MM.1S (cell line): ENCODE data around the gene FRS3.

Source experiments
- DNase-seq: peaks from one replicate; pipeline ENCODE4 v3.0.0-alpha.2; 2015
- H2AFZ ChIP-seq: fragments of 300-600 bp; sonication (generic); 2 replicates; pipeline ENCODE4 v1.6.0; 2016; ENCODE audit warnings: antibody characterized with exemption, low read length
- H3F3A ChIP-seq: fragments of 300-600 bp; sonication (generic); 2 replicates; pipeline ENCODE4 v1.6.1; 2016; ENCODE audit warnings: mild to moderate bottlenecking, antibody characterized with exemption, low read length, moderate library complexity, mixed read lengths; ENCODE audit not compliant: insufficient read depth
- H3K27ac ChIP-seq: fragments of 300-600 bp; sonication (generic); 2 replicates; pipeline ENCODE4 v1.5.1; 2016; ENCODE audit warnings: mild to moderate bottlenecking, low read length
- H3K27me3 ChIP-seq: fragments of 300-600 bp; sonication (generic); replicated peaks from 2 replicates; pipeline ENCODE4 v1.6.0; 2016; ENCODE audit warnings: low read length; ENCODE audit not compliant: insufficient read depth
- H3K36me3 ChIP-seq: fragments of 300-600 bp; sonication (generic); replicated peaks from 2 replicates; pipeline ENCODE4 v1.6.1; 2016; ENCODE audit warnings: mild to moderate bottlenecking, low read length, mixed read lengths; ENCODE audit not compliant: insufficient read depth
- H3K4me1 ChIP-seq: fragments of 300-600 bp; sonication (generic); 2 replicates; pipeline ENCODE4 v1.6.1; 2016; ENCODE audit warnings: low read length, mixed read lengths
- H3K4me2 ChIP-seq: fragments of 300-600 bp; sonication (generic); 2 replicates; pipeline ENCODE4 v1.6.0; 2016; ENCODE audit warnings: low read depth, low read length
- H3K4me3 ChIP-seq: fragments of 300-600 bp; sonication (generic); 2 replicates; pipeline ENCODE4 v1.5.1; 2016; ENCODE audit warnings: low read length, mixed read lengths
- H3K79me2 ChIP-seq: fragments of 300-600 bp; sonication (generic); 2 replicates; pipeline ENCODE4 v1.6.1; 2016; ENCODE audit warnings: mixed run types, low read length, mixed read lengths
- H3K9ac ChIP-seq: fragments of 300-600 bp; sonication (generic); 2 replicates; pipeline ENCODE4 v1.6.1; 2016; ENCODE audit warnings: low read length, mixed read lengths
- H3K9me2 ChIP-seq: fragments of 300-600 bp; sonication (generic); replicated peaks from 2 replicates; pipeline ENCODE4 v1.6.1; 2016; ENCODE audit warnings: mild to moderate bottlenecking, low read length, mixed read lengths; ENCODE audit not compliant: insufficient read depth
- H3K9me3 ChIP-seq: fragments of 300-600 bp; sonication (generic); replicated peaks from 2 replicates; pipeline ENCODE4 v1.6.1; 2016; ENCODE audit warnings: mild to moderate bottlenecking, low read length, mixed read lengths; ENCODE audit not compliant: insufficient read depth
- H4K20me1 ChIP-seq: fragments of 300-600 bp; sonication (generic); 2 replicates; pipeline ENCODE4 v1.6.1; 2016; ENCODE audit warnings: mild to moderate bottlenecking, low read length, moderate library complexity, mixed read lengths; ENCODE audit not compliant: insufficient read depth
- EZH2 ChIP-seq: fragments of 300-600 bp; sonication (generic); optimal IDR thresholded peaks from 2 replicates; pipeline ENCODE3; 2017; ENCODE audit warnings: low read depth, mild to moderate bottlenecking, antibody characterized with exemption, low read length, mixed read lengths
- EZH2phosphoT487 ChIP-seq: fragments of 300-600 bp; sonication (generic); IDR thresholded peaks from 2 replicates; pipeline ENCODE4 v1.6.1; 2018; ENCODE audit warnings: antibody characterized with exemption, low read length
- TF ChIP-seq, protein P1 (sequence below): fragments of 300-600 bp; sonication (generic); IDR thresholded peaks from 2 replicates; pipeline ENCODE4 v1.5.1; 2016; ENCODE audit warnings: antibody characterized with exemption, low read length, mixed read lengths

Gene FRS3

DNA sequence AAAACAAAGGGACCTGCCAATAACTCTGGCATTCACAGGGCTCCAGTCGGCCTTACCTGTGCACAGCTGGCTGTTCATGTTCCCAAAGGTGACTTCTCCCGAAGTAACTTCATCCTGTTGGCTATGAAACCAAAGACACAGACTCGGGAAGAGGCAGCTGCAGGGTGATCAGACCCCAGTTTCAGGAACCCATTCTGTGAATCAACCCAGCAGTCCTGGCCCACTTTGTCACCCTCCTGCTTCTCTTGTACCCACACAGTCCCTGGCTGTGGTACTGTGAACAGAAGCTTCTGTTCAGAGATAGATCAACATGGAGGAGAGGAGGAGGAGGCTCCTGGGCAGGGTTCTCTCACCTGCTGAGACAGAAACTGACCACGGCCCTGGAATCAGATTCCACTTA lies 23.8 kb downstream of the FRS3 start:
- Histone ChIP-seq H2AFZ (no peak overlapping the region), H3K4me2 (no peak overlapping the region), H3K4me1 (no peaks in the 10 kb centered on the region)

GRCh38 chr6:41750374-41750773 lies 29.3 kb downstream of the FRS3 start:
- Histone ChIP-seq H3K27me3 (no peaks in the 10 kb centered on the region), H3K27ac (no peak overlapping the region), H3K36me3 (no peaks in the 10 kb centered on the region), H3K9me3 (no peaks in the 10 kb centered on the region), H3K79me2 (no peaks in the 10 kb centered on the region), H2AFZ (no peak overlapping the region), H3K4me1 (no peaks in the 10 kb centered on the region), H3F3A (no peaks in the 10 kb centered on the region), H4K20me1 (no peaks in the 10 kb centered on the region), H3K9me2 (no peaks in the 10 kb centered on the region), H3K4me2 (no peak overlapping the region), H3K4me3 (no peak overlapping the region), H3K9ac (no peak overlapping the region)
- DNase-seq, result no peak
- TF ChIP-seq EZH2phosphoT487 (no peak), EZH2 (no peak)
- TF ChIP-seq, protein P1, sequence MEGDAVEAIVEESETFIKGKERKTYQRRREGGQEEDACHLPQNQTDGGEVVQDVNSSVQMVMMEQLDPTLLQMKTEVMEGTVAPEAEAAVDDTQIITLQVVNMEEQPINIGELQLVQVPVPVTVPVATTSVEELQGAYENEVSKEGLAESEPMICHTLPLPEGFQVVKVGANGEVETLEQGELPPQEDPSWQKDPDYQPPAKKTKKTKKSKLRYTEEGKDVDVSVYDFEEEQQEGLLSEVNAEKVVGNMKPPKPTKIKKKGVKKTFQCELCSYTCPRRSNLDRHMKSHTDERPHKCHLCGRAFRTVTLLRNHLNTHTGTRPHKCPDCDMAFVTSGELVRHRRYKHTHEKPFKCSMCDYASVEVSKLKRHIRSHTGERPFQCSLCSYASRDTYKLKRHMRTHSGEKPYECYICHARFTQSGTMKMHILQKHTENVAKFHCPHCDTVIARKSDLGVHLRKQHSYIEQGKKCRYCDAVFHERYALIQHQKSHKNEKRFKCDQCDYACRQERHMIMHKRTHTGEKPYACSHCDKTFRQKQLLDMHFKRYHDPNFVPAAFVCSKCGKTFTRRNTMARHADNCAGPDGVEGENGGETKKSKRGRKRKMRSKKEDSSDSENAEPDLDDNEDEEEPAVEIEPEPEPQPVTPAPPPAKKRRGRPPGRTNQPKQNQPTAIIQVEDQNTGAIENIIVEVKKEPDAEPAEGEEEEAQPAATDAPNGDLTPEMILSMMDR, result no peak

More for the DNA sequence above, 23.8 kb downstream of the FRS3 start:
- H3K36me3 ChIP-seq, result no peaks in the 10 kb centered on the region
- no peaks in the 10 kb centered on the region for H3K27me3 ChIP-seq
- H3K9me3 ChIP-seq, result no peaks in the 10 kb centered on the region
- no peak overlapping the region for H3K27ac ChIP-seq
- no peaks in the 10 kb centered on the region for H3K9me2 ChIP-seq
- DNase-seq, result no peak
- H3K4me3 ChIP-seq, result no peak overlapping the region
- H4K20me1 ChIP-seq, result no peaks in the 10 kb centered on the region
- H3K79me2 ChIP-seq, result no peaks in the 10 kb centered on the region
- no peak overlapping the region for H3K9ac ChIP-seq
- TF ChIP-seq EZH2 (no peak), EZH2phosphoT487 (no peak)
- TF ChIP-seq, protein P1, result no peak
- no peaks in the 10 kb centered on the region for H3F3A ChIP-seq

DNA sequence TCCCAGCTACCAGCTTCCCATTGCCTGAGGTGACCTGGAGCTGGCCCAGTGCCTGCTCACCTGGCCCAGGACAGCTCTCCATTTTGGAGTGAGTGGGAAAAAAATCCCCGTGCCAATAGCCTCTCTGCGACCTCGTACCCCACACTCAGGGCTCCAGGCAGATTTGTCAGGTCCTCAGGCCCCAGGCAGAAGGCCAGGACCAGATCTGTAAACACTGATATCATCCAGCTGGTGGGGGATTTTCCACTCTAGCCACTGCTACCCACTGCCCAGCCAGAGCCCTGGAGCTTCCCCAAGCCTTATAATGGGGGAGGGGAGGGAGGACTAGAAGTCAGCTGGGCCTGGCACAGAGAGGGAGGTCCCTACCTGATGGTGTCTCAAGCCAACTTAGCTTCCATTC lies 31.2 kb downstream of the FRS3 start:
- Histone ChIP-seq H3K4me2 (no peak overlapping the region), H3K4me1 (no peaks in the 10 kb centered on the region), H2AFZ (no peak overlapping the region), H3K27ac (no peak overlapping the region), H3K79me2 (no peaks in the 10 kb centered on the region), H3K9me2 (no peaks in the 10 kb centered on the region), H3K9ac (no peak overlapping the region), H3K27me3 (no peaks in the 10 kb centered on the region), H3K4me3 (no peak overlapping the region), H3K9me3 (no peaks in the 10 kb centered on the region), H4K20me1 (no peaks in the 10 kb centered on the region), H3K36me3 (no peaks in the 10 kb centered on the region), H3F3A (no peaks in the 10 kb centered on the region)
- DNase-seq, result no peak
- TF ChIP-seq EZH2phosphoT487 (no peak), EZH2 (no peak)
- TF ChIP-seq, protein P1, result no peak
